HG03095 (cell line): ENCODE data around the gene ADCY1.

ENCODE experiments used
- ATAC-seq: cut with Tn5 transposase; IDR thresholded peaks from one replicate; pipeline ENCODE4 v1.9.1; 2021; ENCODE audit warnings: moderate library complexity; ENCODE audit not compliant: unreplicated experiment

Gene ADCY1

DNA sequence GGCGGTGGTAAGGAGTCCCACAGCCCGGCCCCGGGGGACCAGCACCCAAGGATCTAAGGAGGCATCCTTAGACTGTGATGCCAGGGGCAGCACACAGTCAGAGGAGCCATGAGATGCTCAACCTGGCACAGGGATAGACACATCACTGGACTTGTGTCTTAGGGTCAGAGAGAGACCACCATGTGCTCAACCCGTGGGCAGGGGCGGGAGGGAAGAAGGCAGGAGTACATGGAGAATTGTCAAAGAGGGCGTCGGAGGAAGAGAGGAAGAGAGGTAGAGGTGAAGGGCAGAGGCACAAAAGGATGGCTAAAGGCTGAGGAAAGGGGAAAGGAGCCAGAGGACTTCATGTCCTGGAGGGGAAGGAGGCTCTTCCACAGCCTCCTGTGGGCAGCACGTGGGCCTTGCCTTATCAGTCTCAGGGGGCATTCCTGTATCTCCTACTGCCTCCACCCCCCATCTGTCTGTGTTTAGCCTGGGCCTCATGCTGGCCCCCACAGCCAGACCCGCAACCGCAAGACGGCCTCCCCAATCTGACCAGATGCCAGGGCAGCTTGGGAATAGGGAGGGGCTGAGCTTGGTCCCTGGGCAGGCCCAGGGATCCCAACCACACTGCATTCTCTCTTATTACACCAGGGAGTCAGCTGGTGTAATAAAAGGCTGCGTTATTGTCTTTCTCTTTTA lies 2.2 kb downstream of the ADCY1 start:
- ATAC-seq: no peak

- no peak for ATAC-seq
These were observed 3.9 kb downstream of the ADCY1 start for GRCh38 chr7:45578022-45578421.

DNA sequence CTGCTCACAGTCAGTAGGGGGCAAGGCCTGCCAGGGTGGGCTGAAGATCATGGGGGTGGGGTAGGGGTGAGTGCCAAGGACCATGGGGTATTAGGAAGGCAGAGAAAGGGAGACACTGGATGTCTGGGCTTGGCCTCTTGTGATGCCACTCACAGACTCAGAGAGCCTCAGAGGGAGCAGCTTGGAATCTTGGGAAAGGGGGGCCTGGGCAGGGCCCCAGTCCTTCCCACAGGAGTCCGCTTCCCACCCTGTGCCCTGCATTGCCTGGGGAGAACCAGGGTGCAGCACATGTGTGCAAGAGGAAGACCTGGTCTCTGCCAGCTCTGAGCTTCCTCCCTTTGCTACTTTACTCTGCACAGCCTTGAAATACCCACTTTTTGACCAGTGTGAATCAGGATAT lies 4.3 kb downstream of the ADCY1 start:
- ATAC-seq: no peak

- ATAC-seq: no peak
These were observed 5.2 kb downstream of the ADCY1 start for GRCh38 chr7:45579391-45579801.

DNA sequence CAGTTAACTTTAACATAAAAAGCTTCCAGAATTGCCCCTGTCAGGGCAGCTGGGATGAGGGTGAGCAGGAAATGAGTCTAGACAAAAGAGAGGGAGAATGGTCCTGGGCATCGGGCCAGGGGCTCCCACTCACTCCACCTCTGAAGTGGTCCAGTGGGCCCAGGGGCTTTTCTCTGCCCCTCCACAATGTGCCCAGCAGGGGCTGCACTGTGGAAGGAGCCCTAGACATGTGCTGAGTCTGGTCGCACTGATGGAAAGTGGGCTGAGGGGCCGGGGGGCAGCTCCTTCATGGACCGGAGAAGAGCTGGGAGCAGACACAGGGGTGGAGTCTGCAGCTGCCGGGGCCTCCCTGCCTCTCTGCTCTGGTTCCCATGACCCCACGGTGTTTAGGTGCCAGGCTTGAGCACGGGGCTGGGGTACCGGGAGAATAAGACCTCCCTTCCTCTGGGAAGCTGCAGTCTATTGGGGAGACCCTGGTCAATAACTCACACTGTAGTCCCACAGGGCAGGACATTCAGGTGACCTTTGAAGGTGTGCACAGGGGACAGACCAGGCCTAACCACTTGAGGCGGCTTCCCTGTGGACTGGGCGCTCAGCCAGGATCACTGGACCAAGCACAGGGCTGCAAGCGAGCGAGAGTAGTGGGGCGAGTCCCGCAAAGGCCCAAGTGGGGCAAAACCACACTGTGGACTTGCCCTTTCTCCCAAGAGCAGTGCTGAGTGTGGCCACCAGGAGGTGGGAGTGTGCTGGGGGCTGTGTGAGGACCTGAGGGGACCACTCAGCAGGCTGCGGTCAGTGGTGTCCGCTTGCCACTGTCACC lies 6.1 kb downstream of the ADCY1 start:
- ATAC-seq: no peak

- ATAC-seq: no peak
These were observed 7.2 kb downstream of the ADCY1 start for GRCh38 chr7:45581271-45581780.

DNA sequence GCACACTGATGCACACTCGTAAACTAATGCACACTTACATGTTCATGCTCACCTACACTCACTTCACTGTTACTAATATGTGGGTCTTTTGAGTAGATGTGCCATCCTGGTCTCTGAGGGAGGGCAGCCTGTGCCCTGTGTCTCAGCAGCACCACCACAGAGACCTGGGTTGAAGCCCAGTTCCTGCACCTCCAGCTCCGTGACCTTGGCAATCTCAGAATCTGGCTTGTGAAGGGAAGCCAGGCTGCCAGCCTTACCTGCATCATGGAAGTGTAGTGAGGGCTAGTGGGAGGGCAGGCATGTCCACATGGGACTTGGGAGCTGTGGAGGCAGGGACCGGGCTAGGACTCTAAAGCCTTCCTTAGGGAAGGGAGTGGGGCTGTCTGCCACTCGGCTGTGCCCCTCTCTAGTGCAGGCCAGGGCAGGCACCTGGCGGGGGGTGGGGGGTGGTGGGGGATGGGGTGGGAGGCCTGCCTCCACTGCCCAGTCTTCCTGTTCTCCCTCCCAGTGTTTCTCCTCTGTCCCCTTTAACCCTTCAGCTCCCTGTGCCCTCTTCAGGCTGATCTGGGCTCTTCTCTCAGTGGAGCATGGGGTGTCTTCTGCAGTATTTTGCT lies 8.1 kb downstream of the ADCY1 start:
- no peak for ATAC-seq

DNA sequence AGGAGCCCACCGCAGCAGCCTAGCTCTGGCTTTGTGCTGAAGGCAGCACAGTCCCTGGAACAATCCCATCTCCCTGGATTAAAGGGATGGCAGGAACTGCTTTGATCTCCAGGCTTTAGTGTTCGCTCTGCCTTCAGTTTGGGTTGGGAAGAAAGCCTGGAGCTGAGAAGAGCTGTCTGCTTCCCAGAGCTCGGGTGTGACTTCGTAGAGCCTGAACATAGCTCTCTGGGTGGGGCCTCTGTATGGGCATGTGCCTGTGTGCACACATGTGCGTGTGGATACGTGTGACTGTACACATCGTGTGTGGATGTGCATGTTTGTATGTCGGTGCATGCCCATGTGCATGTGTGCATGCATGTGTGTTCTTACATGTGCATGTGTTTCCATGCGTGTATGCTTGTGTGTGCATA lies 8.7 kb downstream of the ADCY1 start:
- ATAC-seq: no peak

GRCh38 chr7:45583296-45583695 lies 9.1 kb downstream of the ADCY1 start:
- ATAC-seq: no peak

DNA sequence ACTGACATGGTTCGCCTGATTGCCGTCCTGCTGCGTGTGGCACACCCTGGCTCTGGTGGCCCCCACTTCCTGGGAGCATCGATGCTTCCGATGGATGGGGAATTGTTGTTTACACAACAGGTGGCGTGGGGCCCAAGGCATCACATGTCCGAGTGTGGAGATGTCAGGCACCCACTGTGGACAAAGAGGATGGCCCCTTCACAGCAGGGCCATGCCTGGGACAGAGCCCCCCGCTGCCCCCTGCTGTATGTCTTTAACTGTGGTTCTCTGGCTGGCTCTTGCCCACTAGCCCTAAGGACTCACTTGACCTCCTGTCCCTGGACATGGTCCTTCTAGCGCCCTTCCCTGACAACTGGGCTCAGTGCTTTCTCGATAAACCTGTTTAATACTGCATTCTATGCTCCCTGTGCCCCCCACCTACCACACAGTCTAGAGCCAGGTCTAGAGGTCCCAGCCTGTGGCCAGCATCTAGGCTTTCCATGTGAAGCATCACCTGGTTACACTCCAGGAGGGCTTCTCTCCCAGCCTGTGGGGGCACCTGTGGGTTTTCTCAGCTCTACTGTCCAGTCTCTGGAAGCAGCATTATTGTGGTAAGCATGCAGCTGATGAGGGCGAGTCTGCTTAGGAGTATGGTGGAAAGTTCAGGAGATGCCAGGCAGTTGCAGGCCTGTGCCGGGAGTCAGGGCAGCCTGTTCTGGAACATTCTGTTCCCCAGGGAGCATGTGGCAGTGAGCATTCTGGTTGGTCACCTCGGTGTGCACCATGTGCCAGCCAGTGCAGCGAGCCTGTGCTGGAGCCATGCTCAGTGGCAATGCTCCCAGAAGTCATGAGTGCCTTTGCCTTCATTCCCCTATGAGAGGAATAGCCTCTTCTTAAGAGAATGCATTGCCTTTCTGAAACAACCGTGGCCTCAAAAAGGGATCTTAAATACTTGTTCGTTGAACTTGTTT lies 10.4 kb downstream of the ADCY1 start:
- no peak for ATAC-seq

- ATAC-seq: no peak
These were observed 11.5 kb downstream of the ADCY1 start for GRCh38 chr7:45585628-45586027.

DNA sequence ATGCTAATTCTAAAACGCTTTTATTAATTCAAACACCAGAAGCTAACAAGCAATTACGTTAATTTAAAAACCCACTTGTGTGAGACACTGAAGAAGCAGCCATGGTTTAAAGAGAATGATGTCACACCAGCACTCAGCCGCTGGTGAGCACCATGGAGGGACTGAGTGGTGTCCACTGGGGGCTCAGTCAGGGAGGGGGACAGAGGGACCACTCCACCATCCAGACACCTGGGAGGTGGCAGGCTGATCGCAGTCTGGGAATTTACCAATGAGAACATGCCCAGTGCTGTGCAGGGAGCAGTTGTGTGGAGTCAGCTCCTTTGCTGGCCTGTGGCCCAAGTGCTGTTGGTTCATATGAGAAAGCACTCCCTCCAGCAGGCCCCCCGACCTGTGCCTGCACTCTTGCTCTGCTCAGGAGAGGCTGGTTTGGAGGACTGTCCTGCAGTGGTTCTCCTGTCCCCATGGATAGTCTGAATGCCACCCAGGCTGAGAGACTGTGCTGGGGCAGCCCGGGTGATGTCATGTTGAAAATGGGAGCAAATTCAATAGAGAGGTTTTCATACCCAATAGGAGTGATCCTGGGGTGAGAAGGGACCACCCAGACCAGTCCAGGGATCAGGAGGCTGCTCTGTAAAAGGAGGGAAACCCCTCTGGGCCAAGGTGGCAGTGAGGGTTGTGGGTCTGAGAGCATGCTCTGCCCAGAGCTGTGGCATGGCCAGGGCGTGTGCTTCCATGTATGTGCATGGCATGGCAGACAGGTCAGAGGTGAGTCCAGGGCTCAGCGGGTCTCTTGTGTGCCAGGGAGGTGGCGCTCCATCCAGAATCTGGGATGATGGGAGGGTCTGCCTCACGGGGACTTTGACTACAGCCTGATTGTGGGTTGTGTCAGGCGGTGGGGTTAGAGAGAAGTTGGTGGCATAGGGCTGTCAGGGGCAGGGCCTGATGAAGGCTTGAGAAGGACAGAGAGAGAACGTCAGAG lies 12.7 kb downstream of the ADCY1 start:
- no peak for ATAC-seq

GRCh38 chr7:45588466-45588865 lies 14.3 kb downstream of the ADCY1 start:
- no peak for ATAC-seq

- no peak for ATAC-seq
These were observed 14.9 kb downstream of the ADCY1 start for GRCh38 chr7:45589061-45589460.

GRCh38 chr7:45589915-45590678 lies 15.9 kb downstream of the ADCY1 start:
- ATAC-seq: no peak

GRCh38 chr7:45590679-45591057 lies 16.5 kb downstream of the ADCY1 start:
- no peak for ATAC-seq

DNA sequence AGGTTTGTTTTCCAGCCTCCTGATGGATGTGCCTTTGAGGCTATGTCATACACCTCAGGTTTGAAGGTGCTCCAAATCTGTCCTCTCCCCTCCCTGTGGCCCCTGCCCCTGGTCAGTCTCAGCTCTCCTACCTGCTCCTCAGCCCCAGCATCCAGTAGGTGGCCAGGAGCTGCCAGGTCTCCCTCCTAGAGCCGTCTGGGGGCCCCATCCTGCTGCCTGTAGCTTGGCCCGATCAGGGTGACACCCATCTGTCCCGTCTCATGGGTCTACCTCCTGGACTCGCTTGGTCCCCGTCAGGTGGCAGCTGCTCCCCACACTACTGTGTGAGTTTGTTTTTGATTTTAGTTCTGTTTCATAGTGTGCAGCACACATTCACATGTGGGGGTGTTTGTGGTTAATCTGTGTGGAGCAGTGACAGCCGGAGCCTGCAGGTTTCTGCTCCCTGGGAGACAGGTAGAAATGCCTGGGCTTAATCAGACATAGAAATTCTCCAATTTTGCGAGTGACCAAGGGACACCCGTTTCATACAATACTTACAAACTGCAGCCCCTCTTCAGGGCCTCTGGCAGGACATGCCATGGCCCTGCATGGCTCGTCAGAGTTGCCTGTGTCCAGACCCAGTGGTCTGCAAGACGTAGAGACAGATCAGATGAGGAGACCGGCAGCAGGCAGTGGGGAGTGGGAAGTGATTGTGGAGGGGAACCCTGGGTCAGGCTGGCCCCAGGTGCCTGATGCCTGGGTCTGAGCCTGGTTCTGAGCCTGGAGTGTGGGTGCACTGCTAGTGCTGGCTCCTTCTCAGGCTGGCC lies 17.1 kb downstream of the ADCY1 start:
- ATAC-seq: no peak
